ENCODE measurements around the gene MDH2. TPM values are rescaled to one million over a fixed set of nuclear protein-coding genes. Genes with fewer than 3 reads are reported as not detected.
"Not testable (repeated sequence)": the region's sequence is repeated elsewhere in the genome, so short reads cannot be mapped to it uniquely, and the experiment has no call there.

MDH2 gene
- total RNA-seq, 1 donor from 2014 or later, result 125 TPM

DNA sequence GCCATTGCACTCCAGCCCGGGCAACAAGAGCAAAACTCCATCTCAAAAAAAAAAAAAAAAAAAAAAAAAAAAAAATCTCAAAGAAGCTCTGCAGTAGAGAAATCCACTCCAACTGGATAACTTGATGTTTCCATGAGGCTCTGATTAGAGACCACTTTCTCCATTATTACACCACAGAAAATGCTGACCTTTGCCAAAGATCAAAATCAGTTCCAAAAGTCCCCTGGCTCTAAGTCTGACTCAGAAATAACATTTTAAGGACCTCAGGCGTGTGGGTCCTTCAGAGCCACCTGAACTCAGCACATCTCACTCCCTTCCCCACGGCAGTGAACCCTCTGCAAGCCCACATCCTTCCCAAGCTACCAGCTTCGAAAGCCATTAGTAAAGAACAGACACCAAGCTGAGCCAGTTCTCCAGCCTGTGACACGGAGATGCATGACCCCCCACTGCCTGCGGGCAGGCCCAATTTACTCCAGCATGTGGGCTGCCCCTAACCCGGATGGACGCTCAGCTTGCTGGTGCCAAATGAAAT lies 39.7 kb upstream of the MDH2 start:
- no peaks in the 10 kb centered on the region for H3K27me3 Mint-ChIP-seq
- POLR2A ChIA-PET, result interaction anchor here (0.6 to 1.6 kb wide), 11 partner anchors 11 to 390 kb away, joined by 4 to 14 read pairs (median 6); partner anchors contain the start of genes MDH2, STYXL1 and TMEM120A
- intact Hi-C loops (cut with micrococcal nuclease), result no loop called here
- H3K27ac Mint-ChIP-seq, result peak overlapping the region; percentile 83
- CTCF ChIA-PET, result interaction anchor here (1.3 kb wide), 1 partner anchor 12 kb away, joined by 3 read pairs; no protein-coding TSS in a partner anchor
- peaks cover 29% of the 10 kb centered on the region for H3K36me3 Mint-ChIP-seq (ENCODE audit: low read depth)
- TF ChIP-seq, protein P1, sequence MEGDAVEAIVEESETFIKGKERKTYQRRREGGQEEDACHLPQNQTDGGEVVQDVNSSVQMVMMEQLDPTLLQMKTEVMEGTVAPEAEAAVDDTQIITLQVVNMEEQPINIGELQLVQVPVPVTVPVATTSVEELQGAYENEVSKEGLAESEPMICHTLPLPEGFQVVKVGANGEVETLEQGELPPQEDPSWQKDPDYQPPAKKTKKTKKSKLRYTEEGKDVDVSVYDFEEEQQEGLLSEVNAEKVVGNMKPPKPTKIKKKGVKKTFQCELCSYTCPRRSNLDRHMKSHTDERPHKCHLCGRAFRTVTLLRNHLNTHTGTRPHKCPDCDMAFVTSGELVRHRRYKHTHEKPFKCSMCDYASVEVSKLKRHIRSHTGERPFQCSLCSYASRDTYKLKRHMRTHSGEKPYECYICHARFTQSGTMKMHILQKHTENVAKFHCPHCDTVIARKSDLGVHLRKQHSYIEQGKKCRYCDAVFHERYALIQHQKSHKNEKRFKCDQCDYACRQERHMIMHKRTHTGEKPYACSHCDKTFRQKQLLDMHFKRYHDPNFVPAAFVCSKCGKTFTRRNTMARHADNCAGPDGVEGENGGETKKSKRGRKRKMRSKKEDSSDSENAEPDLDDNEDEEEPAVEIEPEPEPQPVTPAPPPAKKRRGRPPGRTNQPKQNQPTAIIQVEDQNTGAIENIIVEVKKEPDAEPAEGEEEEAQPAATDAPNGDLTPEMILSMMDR (IDR thresholded peaks at IDR 0.05), result no peak
- H3K4me1 Mint-ChIP-seq, result peaks cover 42% of the 10 kb centered on the region
- no peaks in the 10 kb centered on the region for H3K9me3 Mint-ChIP-seq
- no peak for DNase-seq
- ATAC-seq (ENCODE audit: low read depth), result peak; percentile 41
- peak overlapping the region; percentile 55 for H3K4me3 Mint-ChIP-seq

DNA sequence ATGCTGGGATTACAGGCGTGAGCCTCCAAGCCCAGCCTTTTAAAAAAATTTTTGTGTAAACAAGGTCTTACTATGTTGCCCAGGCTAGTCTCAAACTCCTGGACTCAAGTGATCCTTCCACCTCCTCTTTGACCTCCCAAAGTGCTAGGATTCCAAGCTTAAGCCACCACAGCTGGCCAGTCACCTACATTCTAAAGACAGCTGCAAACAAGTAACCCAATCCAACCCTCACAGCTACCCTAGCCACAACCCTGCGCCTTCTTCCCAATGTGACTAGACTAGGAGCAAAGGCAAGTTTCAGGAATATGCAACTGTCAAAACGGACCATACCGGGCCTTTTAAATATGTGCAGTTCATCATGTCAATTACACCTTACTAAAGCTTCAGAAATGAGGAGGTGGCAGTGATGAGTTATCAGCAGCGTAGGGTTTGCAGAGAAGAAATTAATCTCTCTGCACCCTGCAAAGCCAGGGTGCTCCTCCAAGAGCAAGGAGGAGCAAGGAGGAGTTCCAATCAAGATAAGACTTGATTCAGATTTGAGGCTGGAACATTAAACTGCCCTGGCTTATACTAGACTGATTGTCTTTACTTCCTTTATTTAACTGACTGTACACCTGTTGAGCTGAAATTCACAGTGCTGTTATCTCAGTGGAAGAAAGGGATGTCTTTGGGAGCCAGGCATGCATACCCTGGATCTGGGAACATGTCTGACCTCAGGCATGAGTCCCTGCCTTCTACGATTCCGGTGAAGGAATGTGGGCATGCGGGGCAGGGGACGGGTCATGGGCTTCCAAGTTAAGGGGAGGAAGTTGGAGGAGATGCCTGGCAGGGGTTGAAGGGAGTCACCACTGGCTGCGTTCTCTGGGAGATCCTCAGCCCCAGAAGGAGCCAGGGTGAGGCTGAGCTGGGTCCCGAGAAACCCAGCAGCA lies 38.0 kb upstream of the MDH2 start:
- TF ChIP-seq, protein P1 (IDR thresholded peaks at IDR 0.05), result no peak
- ATAC-seq (ENCODE audit: low read depth), result no peak
- H3K4me3 Mint-ChIP-seq, result peak overlapping the region; percentile 61
- H3K27ac Mint-ChIP-seq, result peak overlapping the region; percentile 83
- no peak for DNase-seq
- H3K36me3 Mint-ChIP-seq (ENCODE audit: low read depth), result peaks cover 30% of the 10 kb centered on the region
- intact Hi-C loops (cut with micrococcal nuclease), result no loop called here
- ChIA-PET CTCF (interaction anchor here (0.7 to 1.2 kb wide), 2 partner anchors 144 to 393 kb away, joined by 3 to 4 read pairs; no protein-coding TSS in a partner anchor), POLR2A (interaction anchor here (0.9 to 1.5 kb wide), 8 partner anchors 10 to 132 kb away, joined by 3 to 14 read pairs (median 4); partner anchors contain the start of genes MDH2, POR, STYXL1 and TMEM120A)
- H3K4me1 Mint-ChIP-seq, result peaks cover 42% of the 10 kb centered on the region
- H3K9me3 Mint-ChIP-seq, result no peaks in the 10 kb centered on the region
- no peaks in the 10 kb centered on the region for H3K27me3 Mint-ChIP-seq

DNA sequence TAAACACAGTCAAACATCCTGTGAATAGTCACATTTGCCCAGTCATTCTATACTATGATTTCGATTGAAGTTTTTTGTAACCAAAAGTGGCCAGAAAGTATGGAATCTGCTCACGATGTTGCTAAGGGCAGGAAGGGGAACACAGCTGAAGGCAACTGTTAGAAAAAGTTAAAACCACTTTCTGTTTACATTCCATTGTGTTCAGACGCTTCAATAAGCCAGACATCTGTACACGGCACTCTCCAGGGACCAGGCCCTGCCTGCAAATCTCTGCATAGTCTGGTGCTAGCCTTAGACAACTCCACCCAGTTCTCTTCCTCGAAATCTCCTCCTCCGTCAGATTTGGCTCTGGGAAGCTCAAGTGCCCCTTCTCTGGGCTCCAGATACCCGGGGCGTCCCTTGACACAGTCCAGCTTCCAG lies 36.5 kb upstream of the MDH2 start:
- H3K36me3 Mint-ChIP-seq (ENCODE audit: low read depth), result peaks cover 29% of the 10 kb centered on the region
- ATAC-seq (ENCODE audit: low read depth) (peak; percentile 61), DNase-seq (no peak)
- H3K9me3 Mint-ChIP-seq, result no peaks in the 10 kb centered on the region
- intact Hi-C loops (cut with micrococcal nuclease), result no loop called here
- H3K4me3 Mint-ChIP-seq, result no peak overlapping the region
- TF ChIP-seq, protein P1 (IDR thresholded peaks at IDR 0.05), result no peak
- peak overlapping the region; percentile 51 for H3K27ac Mint-ChIP-seq
- H3K4me1 Mint-ChIP-seq, result peaks cover 43% of the 10 kb centered on the region
- no peaks in the 10 kb centered on the region for H3K27me3 Mint-ChIP-seq
- ChIA-PET POLR2A (interaction anchor here (0.5 to 1.5 kb wide), 4 partner anchors 9 to 23 kb away, joined by 3 to 4 read pairs (median 4); partner anchors contain the start of gene TMEM120A), CTCF (interaction anchor here (1.2 kb wide), 1 partner anchor 9 kb away, joined by 8 read pairs; no protein-coding TSS in a partner anchor)

- ChIA-PET CTCF (no interaction called here), POLR2A (no interaction called here)
- H3K4me1 Mint-ChIP-seq, result peaks cover 18% of the 10 kb centered on the region
- H3K36me3 Mint-ChIP-seq (ENCODE audit: low read depth), result peaks cover 44% of the 10 kb centered on the region
- no peaks in the 10 kb centered on the region for H3K27me3 Mint-ChIP-seq
- no peak for ATAC-seq (ENCODE audit: low read depth)
- H3K9me3 Mint-ChIP-seq, result no peaks in the 10 kb centered on the region
- intact Hi-C loops (cut with micrococcal nuclease), result no loop called here
- no peak overlapping the region for H3K4me3 Mint-ChIP-seq
- no peak overlapping the region for H3K27ac Mint-ChIP-seq
- no peak for DNase-seq
- TF ChIP-seq, protein P1 (IDR thresholded peaks at IDR 0.05), result no peak
These were observed 31.5 kb upstream of the MDH2 start for GRCh38 chr7:76016191-76016947.

DNA sequence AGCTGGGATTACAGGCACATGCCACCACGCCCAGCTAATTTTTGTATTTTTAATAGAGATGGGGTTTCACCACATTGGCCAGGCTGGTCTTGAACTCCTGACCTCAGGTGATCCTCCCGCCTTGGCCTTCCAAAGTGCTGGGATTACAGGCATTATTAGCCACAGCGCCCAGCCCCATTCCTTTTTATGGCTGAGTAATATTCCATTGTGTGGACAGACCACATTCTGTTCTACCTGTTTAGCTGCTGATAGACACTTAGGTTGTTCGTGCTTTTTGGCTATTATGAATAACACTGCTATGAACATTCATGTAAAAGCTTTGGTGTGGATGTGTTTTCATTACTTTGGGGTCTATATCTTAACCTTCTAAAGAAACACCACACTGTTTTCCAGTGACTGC lies 29.4 kb upstream of the MDH2 start:
- peaks cover 16% of the 10 kb centered on the region for H3K4me1 Mint-ChIP-seq
- H3K27me3 Mint-ChIP-seq; H3K27ac Mint-ChIP-seq; ATAC-seq (ENCODE audit: low read depth); POLR2A ChIA-PET; H3K4me3 Mint-ChIP-seq; intact Hi-C loops (cut with micrococcal nuclease); H3K9me3 Mint-ChIP-seq; DNase-seq: not testable (repeated sequence)
- CTCF ChIA-PET, result interaction anchor here (0.9 to 3.7 kb wide), 2 partner anchors 29 to 152 kb away, joined by 3 to 57 read pairs; no protein-coding TSS in a partner anchor
- peaks cover 39% of the 10 kb centered on the region for H3K36me3 Mint-ChIP-seq (ENCODE audit: low read depth)
